ENCODE results near the gene PMVK. TPM values are rescaled to one million over a fixed set of nuclear protein-coding genes. Genes with fewer than 3 reads are reported as not detected.

Gene PMVK
- polyA plus RNA-seq, 1 donor from 2014 or later, result 21.1 TPM

DNA sequence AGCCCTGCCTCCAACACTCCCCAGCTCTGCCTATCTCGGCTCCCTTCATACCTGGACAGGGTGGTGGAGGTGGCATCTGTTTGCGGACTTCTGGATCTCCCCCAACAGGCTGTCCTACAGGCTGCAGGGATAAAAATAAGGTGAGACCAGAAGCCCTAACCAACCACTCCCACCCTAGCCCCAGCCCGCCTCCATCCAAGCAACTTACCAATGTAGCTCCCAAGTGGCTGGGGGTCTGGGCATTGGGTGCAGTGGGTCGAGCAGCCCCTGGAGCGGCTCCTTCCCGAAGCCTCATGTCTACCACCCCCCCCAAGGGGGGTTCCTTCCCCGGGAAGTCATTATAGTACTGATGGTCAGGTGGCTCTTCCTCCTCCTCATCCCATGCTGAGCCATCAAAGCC is 29.6 kb upstream of the PMVK start:
- Histone ChIP-seq H3F3A (ENCODE audit: insufficient read depth, low read length, poor library complexity, severe bottlenecking) (no peaks in the 10 kb centered on the region), H3K27ac (ENCODE audit: low read length) (no peak overlapping the region), H3K4me2 (ENCODE audit: low read length) (no peak overlapping the region), H3K9ac (ENCODE audit: low read length) (no peak overlapping the region), H3K9me3 (ENCODE audit: low read length) (no peaks in the 10 kb centered on the region), H4K20me1 (ENCODE audit: insufficient read depth) (no peaks in the 10 kb centered on the region), H3K9me2 (ENCODE audit: insufficient read depth, low read length) (no peaks in the 10 kb centered on the region), H2AFZ (ENCODE audit: low read depth, low read length) (no peak overlapping the region), H3K36me3 (ENCODE audit: insufficient read depth, low read length) (no peaks in the 10 kb centered on the region), H3K27me3 (ENCODE audit: insufficient read depth, low read depth, low read length) (no peaks in the 10 kb centered on the region), H3K79me2 (replicated peaks; ENCODE audit: insufficient read depth, low read length) (peaks cover 13% of the 10 kb centered on the region), H3K4me3 (ENCODE audit: low read length) (no peak overlapping the region)
- no peak for TF ChIP-seq EZH2 (IDR thresholded peaks at IDR 0.05; ENCODE audit: borderline replicate concordance, insufficient read depth, low read length, poor library complexity, severe bottlenecking)
- no peak for TF ChIP-seq MXI1 (conservative IDR thresholded peaks at IDR 0.05; ENCODE audit: poor library complexity, severe bottlenecking)
- TF ChIP-seq, protein P1, sequence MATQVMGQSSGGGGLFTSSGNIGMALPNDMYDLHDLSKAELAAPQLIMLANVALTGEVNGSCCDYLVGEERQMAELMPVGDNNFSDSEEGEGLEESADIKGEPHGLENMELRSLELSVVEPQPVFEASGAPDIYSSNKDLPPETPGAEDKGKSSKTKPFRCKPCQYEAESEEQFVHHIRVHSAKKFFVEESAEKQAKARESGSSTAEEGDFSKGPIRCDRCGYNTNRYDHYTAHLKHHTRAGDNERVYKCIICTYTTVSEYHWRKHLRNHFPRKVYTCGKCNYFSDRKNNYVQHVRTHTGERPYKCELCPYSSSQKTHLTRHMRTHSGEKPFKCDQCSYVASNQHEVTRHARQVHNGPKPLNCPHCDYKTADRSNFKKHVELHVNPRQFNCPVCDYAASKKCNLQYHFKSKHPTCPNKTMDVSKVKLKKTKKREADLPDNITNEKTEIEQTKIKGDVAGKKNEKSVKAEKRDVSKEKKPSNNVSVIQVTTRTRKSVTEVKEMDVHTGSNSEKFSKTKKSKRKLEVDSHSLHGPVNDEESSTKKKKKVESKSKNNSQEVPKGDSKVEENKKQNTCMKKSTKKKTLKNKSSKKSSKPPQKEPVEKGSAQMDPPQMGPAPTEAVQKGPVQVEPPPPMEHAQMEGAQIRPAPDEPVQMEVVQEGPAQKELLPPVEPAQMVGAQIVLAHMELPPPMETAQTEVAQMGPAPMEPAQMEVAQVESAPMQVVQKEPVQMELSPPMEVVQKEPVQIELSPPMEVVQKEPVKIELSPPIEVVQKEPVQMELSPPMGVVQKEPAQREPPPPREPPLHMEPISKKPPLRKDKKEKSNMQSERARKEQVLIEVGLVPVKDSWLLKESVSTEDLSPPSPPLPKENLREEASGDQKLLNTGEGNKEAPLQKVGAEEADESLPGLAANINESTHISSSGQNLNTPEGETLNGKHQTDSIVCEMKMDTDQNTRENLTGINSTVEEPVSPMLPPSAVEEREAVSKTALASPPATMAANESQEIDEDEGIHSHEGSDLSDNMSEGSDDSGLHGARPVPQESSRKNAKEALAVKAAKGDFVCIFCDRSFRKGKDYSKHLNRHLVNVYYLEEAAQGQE (IDR thresholded peaks at IDR 0.05; ENCODE audit: borderline replicate concordance), result no peak
- no peak for TF ChIP-seq SMC3 (conservative IDR thresholded peaks at IDR 0.05; ENCODE audit: poor library complexity)
- TF ChIP-seq, protein P2, sequence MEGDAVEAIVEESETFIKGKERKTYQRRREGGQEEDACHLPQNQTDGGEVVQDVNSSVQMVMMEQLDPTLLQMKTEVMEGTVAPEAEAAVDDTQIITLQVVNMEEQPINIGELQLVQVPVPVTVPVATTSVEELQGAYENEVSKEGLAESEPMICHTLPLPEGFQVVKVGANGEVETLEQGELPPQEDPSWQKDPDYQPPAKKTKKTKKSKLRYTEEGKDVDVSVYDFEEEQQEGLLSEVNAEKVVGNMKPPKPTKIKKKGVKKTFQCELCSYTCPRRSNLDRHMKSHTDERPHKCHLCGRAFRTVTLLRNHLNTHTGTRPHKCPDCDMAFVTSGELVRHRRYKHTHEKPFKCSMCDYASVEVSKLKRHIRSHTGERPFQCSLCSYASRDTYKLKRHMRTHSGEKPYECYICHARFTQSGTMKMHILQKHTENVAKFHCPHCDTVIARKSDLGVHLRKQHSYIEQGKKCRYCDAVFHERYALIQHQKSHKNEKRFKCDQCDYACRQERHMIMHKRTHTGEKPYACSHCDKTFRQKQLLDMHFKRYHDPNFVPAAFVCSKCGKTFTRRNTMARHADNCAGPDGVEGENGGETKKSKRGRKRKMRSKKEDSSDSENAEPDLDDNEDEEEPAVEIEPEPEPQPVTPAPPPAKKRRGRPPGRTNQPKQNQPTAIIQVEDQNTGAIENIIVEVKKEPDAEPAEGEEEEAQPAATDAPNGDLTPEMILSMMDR (IDR thresholded peaks at IDR 0.05; ENCODE audit: poor library complexity, severe bottlenecking), result no peak
- no peak for TF ChIP-seq TAF1 (IDR thresholded peaks at IDR 0.05; ENCODE audit: low read depth)
- no peak for TF ChIP-seq EP300 (conservative IDR thresholded peaks at IDR 0.05; ENCODE audit: poor library complexity, severe bottlenecking)
- TF ChIP-seq POLR2AphosphoS5 (IDR thresholded peaks at IDR 0.05), result no peak
- TF ChIP-seq RAD21 (conservative IDR thresholded peaks at IDR 0.05), result no peak

DNA sequence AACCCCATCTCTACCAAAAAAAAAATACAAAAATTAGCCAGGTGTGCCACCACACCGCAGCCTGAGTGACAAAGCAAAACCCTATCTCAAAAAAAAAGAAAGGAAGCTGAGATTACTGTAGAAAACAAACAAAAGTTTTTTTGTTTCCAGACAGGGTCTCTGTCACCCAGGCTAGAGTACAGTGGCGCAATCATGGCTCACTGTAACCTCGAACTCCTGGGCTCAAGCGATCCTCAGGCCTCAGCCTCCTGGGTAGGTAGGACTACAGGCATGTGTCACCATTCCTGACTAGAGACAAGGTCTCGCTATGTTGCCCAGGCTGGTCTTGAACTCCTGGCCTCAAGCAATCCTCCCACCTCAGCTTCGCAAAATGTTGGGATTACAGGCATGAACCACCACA is 27.8 kb upstream of the PMVK start:
- H3K27ac ChIP-seq (ENCODE audit: low read length), result no peak overlapping the region
- no peak overlapping the region for H3K4me3 ChIP-seq (ENCODE audit: low read length)
- H3K9me3 ChIP-seq (ENCODE audit: low read length), result no peaks in the 10 kb centered on the region
- no peak overlapping the region for H3K9ac ChIP-seq (ENCODE audit: low read length)
- no peaks in the 10 kb centered on the region for H3K27me3 ChIP-seq (ENCODE audit: insufficient read depth, low read depth, low read length)
- no peaks in the 10 kb centered on the region for H3K36me3 ChIP-seq (ENCODE audit: insufficient read depth, low read length)
- no peaks in the 10 kb centered on the region for H3K9me2 ChIP-seq (ENCODE audit: insufficient read depth, low read length)
- no peak overlapping the region for H2AFZ ChIP-seq (ENCODE audit: low read depth, low read length)
- no peaks in the 10 kb centered on the region for H3F3A ChIP-seq (ENCODE audit: insufficient read depth, low read length, poor library complexity, severe bottlenecking)
- H3K4me2 ChIP-seq (ENCODE audit: low read length), result no peak overlapping the region
- peaks cover 24% of the 10 kb centered on the region for H3K79me2 ChIP-seq (replicated peaks; ENCODE audit: insufficient read depth, low read length)
- H4K20me1 ChIP-seq (ENCODE audit: insufficient read depth), result no peaks in the 10 kb centered on the region
- no peak for TF ChIP-seq SMC3 (conservative IDR thresholded peaks at IDR 0.05; ENCODE audit: poor library complexity)
- no peak for TF ChIP-seq TAF1 (IDR thresholded peaks at IDR 0.05; ENCODE audit: low read depth)
- TF ChIP-seq, protein P1 (IDR thresholded peaks at IDR 0.05; ENCODE audit: borderline replicate concordance), result no peak
- no peak for TF ChIP-seq EP300 (conservative IDR thresholded peaks at IDR 0.05; ENCODE audit: poor library complexity, severe bottlenecking)
